K562 (cell line): Measurements from ENCODE around the gene SNX14. TPM values are rescaled to one million over a fixed set of nuclear protein-coding genes. Genes with fewer than 3 reads are reported as not detected.

ENCODE experiments used
- CBX2 ChIP-seq: fragments of 200-600 bp; sonication (generic); IDR thresholded peaks from one replicate; pipeline ENCODE4 v1.6.1; 2012; ENCODE audit warnings: mild to moderate bottlenecking, low read length, inconsistent platforms; ENCODE audit not compliant: insufficient read depth, poor library complexity, severe bottlenecking
- CHAMP1 ChIP-seq: fragments of 450-650 bp; IDR thresholded peaks from 2 replicates; pipeline ENCODE4 v1.6.1; 2016; ENCODE audit warnings: mild to moderate bottlenecking
- ETS2 ChIP-seq: IDR thresholded peaks from 2 replicates; pipeline ENCODE4 v1.6.1; 2016; ENCODE audit warnings: borderline replicate concordance, missing genetic modification characterization, mild to moderate bottlenecking, moderate library complexity, missing compliant biosample characterization; ENCODE audit not compliant: poor library complexity, severe bottlenecking
- EWSR1 ChIP-seq: fragments of 450-650 bp; IDR thresholded peaks from 2 replicates; pipeline ENCODE4 v1.6.1; 2018; ENCODE audit warnings: borderline replicate concordance, mild to moderate bottlenecking, low read depth, moderate library complexity; ENCODE audit not compliant: partially characterized antibody
- EZH2 ChIP-seq: IDR thresholded peaks from 2 replicates; pipeline ENCODE4 v1.6.1; 2012; ENCODE audit warnings: low read depth, mild to moderate bottlenecking, inconsistent platforms, low read length, borderline replicate concordance
- FOS ChIP-seq: IDR thresholded peaks from 3 replicates; pipeline ENCODE4 v1.6.1; 2011; ENCODE audit not compliant: insufficient read length; ENCODE audit errors: extremely low read depth
- KDM1A ChIP-seq, 2 experiments: fragments of 450-650 bp; IDR thresholded peaks; 2 replicates each; pipeline ENCODE4 v1.6.1; 2016; ENCODE audit warnings: mild to moderate bottlenecking in 2 of 2
- MAX ChIP-seq: sonication (generic); formaldehyde crosslinking; IDR thresholded peaks from 2 replicates; pipeline ENCODE4 v1.9.0; 2022; ENCODE audit warnings: mild to moderate bottlenecking, missing genetic modification reagents
- NCOA1 ChIP-seq: fragments of 450-650 bp; IDR thresholded peaks from 2 replicates; pipeline ENCODE4 v1.6.1; 2016; ENCODE audit warnings: low read depth
- NFYB ChIP-seq: IDR thresholded peaks from 2 replicates; pipeline ENCODE4 v1.6.1; 2011; ENCODE audit warnings: mild to moderate bottlenecking, moderate library complexity; ENCODE audit not compliant: insufficient read length; ENCODE audit errors: extremely low read depth
- POLR2B ChIP-seq: fragments of 450-650 bp; IDR thresholded peaks from 2 replicates; pipeline ENCODE4 v1.6.1; 2018; ENCODE audit warnings: low read depth; ENCODE audit not compliant: partially characterized antibody
- POLR3A ChIP-seq: IDR thresholded peaks from 2 replicates; pipeline ENCODE4 v1.6.1; 2011; ENCODE audit warnings: borderline replicate concordance, mild to moderate bottlenecking, moderate library complexity; ENCODE audit not compliant: insufficient read length, insufficient read depth; ENCODE audit errors: extremely low read depth
- RBFOX2 ChIP-seq: fragments of 200-400 bp; formaldehyde crosslinking; IDR thresholded peaks from 2 replicates; pipeline ENCODE4 v1.6.1; 2017; ENCODE audit warnings: low read depth, mild to moderate bottlenecking, low read length, moderate library complexity
- RBM25 ChIP-seq: fragments of 200-400 bp; formaldehyde crosslinking; IDR thresholded peaks from 2 replicates; pipeline ENCODE4 v1.6.1; 2018; ENCODE audit warnings: low read length, low read depth, moderate library complexity; ENCODE audit not compliant: severe bottlenecking
- SOX6 ChIP-seq: fragments of 450-650 bp; IDR thresholded peaks from 2 replicates; pipeline ENCODE4 v1.6.1; 2014; ENCODE audit warnings: mild to moderate bottlenecking
- TEAD1 ChIP-seq, 2 experiments: fragments of 450-650 bp in 1 of 2; sonication (generic) in 1 of 2; formaldehyde crosslinking; IDR thresholded peaks; 2 replicates each; pipeline versions ENCODE4 v1.4.0 to v1.8.0; 2020 to 2022; ENCODE audit warnings: mild to moderate bottlenecking in 2 of 2, missing genetic modification reagents in 1 of 2
- ZC3H8 ChIP-seq: fragments of 450-650 bp; IDR thresholded peaks from 2 replicates; pipeline ENCODE4 v1.6.1; 2017
- ZNF586 ChIP-seq: fragments of 450-650 bp; formaldehyde crosslinking; conservative IDR thresholded peaks from 2 replicates; pipeline ENCODE4 v1.4.0; 2020; ENCODE audit warnings: mild to moderate bottlenecking, moderate library complexity
- ZNF717 ChIP-seq: fragments of 250-450 bp; sonication (Bioruptor Pico); IDR thresholded peaks from 2 replicates; pipeline ENCODE4 v1.5.0; 2021
- ZNF764 ChIP-seq: fragments of 250-450 bp; sonication (Bioruptor Pico); IDR thresholded peaks from 2 replicates; pipeline ENCODE4 v1.4.0; 2020; ENCODE audit warnings: low read depth, mild to moderate bottlenecking, moderate library complexity
- polyA plus RNA-seq, 8 experiments: library from polyadenylated mRNA; depleted of rRNA in 4 of 8; stranded (reverse) in 5 of 8; unstranded in 3 of 8; fragments of >200 nt; fragmentation: Nextera tagmentation in 2 of 8; fragmentation: Illumina TruSeq in 1 of 8; extraction: Ambion mirVana in 2 of 8; extraction: Trizol in 1 of 8; gene quantifications; 2 replicates each; pipeline versions ENCODE4 v1.2.1 to v1.2.3, GENCODE V29; 2011 to 2014; ENCODE audit warnings: inconsistent platforms in 1 of 8, missing spikeins in 1 of 8
- total RNA-seq, 7 experiments: library from RNA; depleted of rRNA in 6 of 7; stranded (reverse); fragments of >200 nt in 6 of 7; fragmentation: Illumina TruSeq in 2 of 7; extraction: Trizol in 2 of 7; gene quantifications; 2 replicates each; pipeline versions ENCODE4 v1.2.1 to v1.2.3, GENCODE V29; 2011 to 2021; ENCODE audit warnings: low replicate concordance in 1 of 7
- TF ChIP-seq, protein P1 (sequence below): IDR thresholded peaks from 3 replicates; pipeline ENCODE4 v1.6.1; 2011; ENCODE audit warnings: borderline replicate concordance, mild to moderate bottlenecking, moderate library complexity; ENCODE audit not compliant: insufficient read length; ENCODE audit errors: extremely low read depth
- TF ChIP-seq, protein P2 (sequence below): fragments of 450-650 bp; IDR thresholded peaks from 2 replicates; pipeline ENCODE4 v1.6.1; 2017; ENCODE audit warnings: mild to moderate bottlenecking, moderate library complexity

SNX14 gene
- total and polyA plus RNA-seq, 9 of the 15 experiments (the other 6 are each of a cell fraction or from before 2014, with no cell fraction given) = 46.5 to 140 (median 71.2) TPM

DNA sequence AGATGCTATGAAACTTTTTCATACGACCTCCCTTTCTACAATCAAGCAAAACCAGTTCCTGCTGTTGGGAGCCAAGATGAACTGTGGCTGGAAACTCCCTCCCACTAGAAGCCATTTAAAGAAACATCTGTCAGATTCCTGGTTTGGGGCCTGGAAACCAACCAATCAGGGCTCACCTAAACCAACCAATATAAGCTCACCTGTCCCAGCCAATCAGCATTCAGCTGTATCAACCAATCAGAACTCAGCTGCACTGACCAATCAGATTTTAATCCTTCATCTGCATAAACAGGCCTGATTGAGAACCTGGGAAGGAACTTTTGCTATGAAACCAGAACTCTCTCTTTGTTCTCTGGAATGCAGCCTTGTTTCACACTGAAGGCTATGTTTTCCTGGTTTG lies 42.4 kb downstream of the SNX14 start (continued):
- TF ChIP-seq, protein P1, sequence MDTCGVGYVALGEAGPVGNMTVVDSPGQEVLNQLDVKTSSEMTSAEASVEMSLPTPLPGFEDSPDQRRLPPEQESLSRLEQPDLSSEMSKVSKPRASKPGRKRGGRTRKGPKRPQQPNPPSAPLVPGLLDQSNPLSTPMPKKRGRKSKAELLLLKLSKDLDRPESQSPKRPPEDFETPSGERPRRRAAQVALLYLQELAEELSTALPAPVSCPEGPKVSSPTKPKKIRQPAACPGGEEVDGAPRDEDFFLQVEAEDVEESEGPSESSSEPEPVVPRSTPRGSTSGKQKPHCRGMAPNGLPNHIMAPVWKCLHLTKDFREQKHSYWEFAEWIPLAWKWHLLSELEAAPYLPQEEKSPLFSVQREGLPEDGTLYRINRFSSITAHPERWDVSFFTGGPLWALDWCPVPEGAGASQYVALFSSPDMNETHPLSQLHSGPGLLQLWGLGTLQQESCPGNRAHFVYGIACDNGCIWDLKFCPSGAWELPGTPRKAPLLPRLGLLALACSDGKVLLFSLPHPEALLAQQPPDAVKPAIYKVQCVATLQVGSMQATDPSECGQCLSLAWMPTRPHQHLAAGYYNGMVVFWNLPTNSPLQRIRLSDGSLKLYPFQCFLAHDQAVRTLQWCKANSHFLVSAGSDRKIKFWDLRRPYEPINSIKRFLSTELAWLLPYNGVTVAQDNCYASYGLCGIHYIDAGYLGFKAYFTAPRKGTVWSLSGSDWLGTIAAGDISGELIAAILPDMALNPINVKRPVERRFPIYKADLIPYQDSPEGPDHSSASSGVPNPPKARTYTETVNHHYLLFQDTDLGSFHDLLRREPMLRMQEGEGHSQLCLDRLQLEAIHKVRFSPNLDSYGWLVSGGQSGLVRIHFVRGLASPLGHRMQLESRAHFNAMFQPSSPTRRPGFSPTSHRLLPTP = no peak
- TF ChIP-seq POLR3A (no peak), ZC3H8 (no peak), SOX6 (no peak), EWSR1 (no peak), ETS2 (tag) (no peak), ZNF764 (no peak), CHAMP1 (0 out of 2 replicates have a peak, but pooled peaks have one; percentile 40), KDM1A (IDR thresholded peaks at IDR 0.05) (no peak), RBFOX2 (no peak), MAX (no peak), ZNF717 (CRISPR knock-in tag) (no peak), EZH2 (no peak), FOS (peak; percentile 53), RBM25 (no peak), NFYB (peak; percentile 51), NCOA1 (no peak), ZNF586 (CRISPR knock-in tag) (no peak), CBX2 (no peak), TEAD1 (CRISPR knock-in tag; IDR thresholded peaks at IDR 0.05) (no peak), POLR2B (no peak)
- TF ChIP-seq, protein P2, sequence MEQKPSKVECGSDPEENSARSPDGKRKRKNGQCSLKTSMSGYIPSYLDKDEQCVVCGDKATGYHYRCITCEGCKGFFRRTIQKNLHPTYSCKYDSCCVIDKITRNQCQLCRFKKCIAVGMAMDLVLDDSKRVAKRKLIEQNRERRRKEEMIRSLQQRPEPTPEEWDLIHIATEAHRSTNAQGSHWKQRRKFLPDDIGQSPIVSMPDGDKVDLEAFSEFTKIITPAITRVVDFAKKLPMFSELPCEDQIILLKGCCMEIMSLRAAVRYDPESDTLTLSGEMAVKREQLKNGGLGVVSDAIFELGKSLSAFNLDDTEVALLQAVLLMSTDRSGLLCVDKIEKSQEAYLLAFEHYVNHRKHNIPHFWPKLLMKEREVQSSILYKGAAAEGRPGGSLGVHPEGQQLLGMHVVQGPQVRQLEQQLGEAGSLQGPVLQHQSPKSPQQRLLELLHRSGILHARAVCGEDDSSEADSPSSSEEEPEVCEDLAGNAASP = no peak
